ENCODE results near the gene RANBP1. TPM values are rescaled to one million over a fixed set of nuclear protein-coding genes. Genes with fewer than 3 reads are reported as not detected.

RANBP1 gene
- total and polyA plus RNA-seq, 2 of the 4 experiments (the other 2 are of a cell fraction): 173 to 376 TPM

GRCh38 chr22:20170170-20170569 lies 54.3 kb downstream of the RANBP1 start:
- Histone ChIP-seq H3K4me2 (ENCODE audit: low read depth, low read length) (no peak overlapping the region), H2BK120ac (ENCODE audit: low read depth, low read length) (no peak overlapping the region), H3K27ac (ENCODE audit: insufficient read depth, low read length) (no peak overlapping the region), H3K27me3 (ENCODE audit: control insufficient read depth, insufficient read depth, low read length) (peaks cover 28% of the 10 kb centered on the region), H4K91ac (ENCODE audit: insufficient read depth, low read depth, low read length) (no peak overlapping the region), H2AK9ac (replicated peaks; ENCODE audit: low read depth, low read length, poor library complexity) (no peak overlapping the region), H3K9ac (ENCODE audit: low read depth, low read length) (no peak overlapping the region), H3K18ac (ENCODE audit: low read depth, low read length) (no peak overlapping the region), H3K4ac (ENCODE audit: low read depth, low read length) (no peak overlapping the region), H2BK15ac (ENCODE audit: low read depth, low read length) (no peak overlapping the region), H2AK5ac (ENCODE audit: low read depth, low read length) (no peak overlapping the region), H4K5ac (ENCODE audit: low read depth, low read length) (no peak overlapping the region), H3K56ac (ENCODE audit: extremely low read depth, insufficient read depth, low read length) (no peak overlapping the region), H3K36me3 (ENCODE audit: control insufficient read depth, insufficient read depth, low read length) (no peaks in the 10 kb centered on the region), H4K20me1 (ENCODE audit: insufficient read depth, low read length) (no peaks in the 10 kb centered on the region), H3K23ac (ENCODE audit: low read depth, low read length) (no peak overlapping the region), H3K9me1 (ENCODE audit: insufficient read depth, low read length) (no peaks in the 10 kb centered on the region), H4K8ac (ENCODE audit: low read depth in 2 of 2, low read length in 2 of 2) (no peak overlapping the region), H2BK20ac (ENCODE audit: low read depth, low read length) (no peak overlapping the region), H3K14ac (replicated peaks; ENCODE audit: low read depth, low read length) (no peak overlapping the region), H2BK5ac (ENCODE audit: low read depth, low read length, poor library complexity, severe bottlenecking) (no peak overlapping the region), H3K79me1 (ENCODE audit: low read depth in 1 of 2, low read length in 2 of 2) (no peaks in the 10 kb centered on the region), H2AFZ (replicated peaks; ENCODE audit: low read length, poor library complexity) (no peak overlapping the region), H3K4me1 (ENCODE audit: control insufficient read depth, insufficient read depth, low read length) (no peaks in the 10 kb centered on the region), H3K9me3 (ENCODE audit: control insufficient read depth, insufficient read depth, low read length) (no peaks in the 10 kb centered on the region), H3K4me3 (ENCODE audit: insufficient read depth, low read depth, low read length) (no peak overlapping the region)
- no TSS peak for BruUV-seq (replicated peaks)
- DNase-seq: no peak
- no peak for TF ChIP-seq ELK1 (IDR thresholded peaks at IDR 0.05; ENCODE audit: borderline replicate concordance, low read depth, low read length)
- ChIA-PET POLR2A (ENCODE audit: unreplicated experiment) (no interaction called here), CTCF (no interaction called here)
- ATAC-seq (ENCODE audit: low read depth): no peak
- intact Hi-C loops (cut with micrococcal nuclease) (no loop called here), dilution Hi-C loops (cut with HindIII; ENCODE audit: low sequenced_read_pairs, unreplicated experiment) (no loop called here), in situ Hi-C loops (cut with MboI; ENCODE audit: low sequenced_read_pairs) (loop anchor here (5.0 kb wide), 1 partner anchor 107 kb away; no protein-coding TSS in a partner anchor)
- WGBS, 2 experiments (ENCODE audit: extremely low coverage in 2 of 2, insufficient read length in 1 of 2): 69% methylated on average over 5 of the region's 13 CpGs; no CpG with 5 or more reads in 1 of the 2 experiments

Data from IMR-90 (cell line).